HL-60 (cell line): ENCODE measurements around the gene NTRK2.

ENCODE experiments used
- DNase-seq, 2 experiments: peaks; one replicate each; pipeline ENCODE4 v3.0.0-alpha.2; 2010 to 2020; ENCODE audit warnings: low read depth in 1 of 2, low spot score in 1 of 2
- H3K27ac ChIP-seq: fragments of 250-450 bp; sonication (Bioruptor Pico); replicated peaks from 2 replicates; pipeline ENCODE4 v1.5.1; 2020; ENCODE audit warnings: mild to moderate bottlenecking, moderate library complexity
- H3K27me3 ChIP-seq: fragments of 250-450 bp; sonication (Bioruptor Pico); 2 replicates; pipeline ENCODE4 v1.5.1; 2021; ENCODE audit warnings: mild to moderate bottlenecking, moderate library complexity; ENCODE audit not compliant: insufficient read depth, poor library complexity, severe bottlenecking
- H3K4me3 ChIP-seq: replicated peaks from 2 replicates; pipeline ENCODE4 v1.5.1; 2011; ENCODE audit warnings: mild to moderate bottlenecking, control low read depth, low read length; ENCODE audit not compliant: insufficient read depth
- CTCF ChIP-seq: IDR thresholded peaks from one replicate; pipeline ENCODE4 v1.5.1; 2011; ENCODE audit warnings: low read length, control low read depth, inconsistent platforms; ENCODE audit not compliant: insufficient read depth
- GABPA ChIP-seq: IDR thresholded peaks from 2 replicates; pipeline ENCODE4 v1.6.1; 2012; ENCODE audit warnings: low read depth
- POLR2AphosphoS5 ChIP-seq: IDR thresholded peaks from 2 replicates; pipeline ENCODE4 v1.6.1; 2012; ENCODE audit warnings: low read depth
- REST ChIP-seq: IDR thresholded peaks from 2 replicates; pipeline ENCODE4 v1.6.1; 2012; ENCODE audit warnings: low read depth; ENCODE audit not compliant: insufficient replicate concordance
- SPI1 ChIP-seq: IDR thresholded peaks from 2 replicates; pipeline ENCODE4 v1.6.1; 2012; ENCODE audit warnings: low read depth, mild to moderate bottlenecking, borderline replicate concordance

NTRK2 gene

GRCh38 chr9:84925225-84925872 lies 255.8 kb downstream of the NTRK2 start:
- no peak overlapping the region for H3K27ac ChIP-seq
- no peak overlapping the region for H3K4me3 ChIP-seq
- H3K27me3 ChIP-seq, result no peaks in the 10 kb centered on the region
- no peak for DNase-seq
- no peak for TF ChIP-seq POLR2AphosphoS5
- no peak for TF ChIP-seq GABPA
- TF ChIP-seq CTCF, result no peak
- no peak for TF ChIP-seq REST
- no peak for TF ChIP-seq SPI1

GRCh38 chr9:84926793-84927192 lies 257.3 kb downstream of the NTRK2 start:
- Histone ChIP-seq H3K27me3 (no peaks in the 10 kb centered on the region), H3K27ac (no peak overlapping the region), H3K4me3 (no peak overlapping the region)
- TF ChIP-seq SPI1, result no peak
- no peak for TF ChIP-seq REST
- TF ChIP-seq GABPA, result no peak
- TF ChIP-seq POLR2AphosphoS5, result no peak
- no peak for TF ChIP-seq CTCF
- no peak for DNase-seq

- no peak for DNase-seq
- H3K27me3 ChIP-seq, result no peaks in the 10 kb centered on the region
- TF ChIP-seq CTCF (no peak), SPI1 (no peak), POLR2AphosphoS5 (no peak), GABPA (no peak), REST (no peak)
Observed at GRCh38 chr9:84928419-84928818, 258.9 kb downstream of the NTRK2 start.

More at GRCh38 chr9:84928419-84928818, 258.9 kb downstream of the NTRK2 start:
- Histone ChIP-seq H3K4me3 (no peak overlapping the region), H3K27ac (no peak overlapping the region)
